Esophagus squamous epithelium (tissue), 5 donors: ENCODE data around the gene IRF2. TPM values are rescaled to one million over a fixed set of nuclear protein-coding genes. Genes with fewer than 3 reads are reported as not detected.

Experiments used
- DNase-seq: peaks from one replicate; lab custom pipeline; 2025; lab: John Stamatoyannopoulos, UW
- H3K27ac ChIP-seq, 4 donors: fragments of 200-600 bp; sonication (generic); one replicate each; pipeline ENCODE4 v1.5.1; 2016 to 2019; ENCODE audit warnings: mild to moderate bottlenecking in 1 of 4
- H3K27me3 ChIP-seq, 4 donors: fragments of 200-600 bp; sonication (generic); 1 replicate in 3 of 4; 2 replicates in 1 of 4; pipeline versions ENCODE4 v1.5.1 to v1.6.0; 2017 to 2021; ENCODE audit warnings: antibody characterized with exemption in 1 of 4
- H3K36me3 ChIP-seq, 3 donors: fragments of 200-600 bp; sonication (generic); one replicate each; pipeline ENCODE4 v1.5.1; 2016 to 2019
- H3K4me1 ChIP-seq, 3 donors: fragments of 200-600 bp; sonication (generic); one replicate each; pipeline ENCODE4 v1.5.1; 2017 to 2019
- H3K4me3 ChIP-seq, 4 donors: fragments of 200-600 bp; sonication (generic); 1 replicate in 3 of 4; 2 replicates in 1 of 4; pipeline ENCODE4 v1.5.1; 2016 to 2019; ENCODE audit warnings: mild to moderate bottlenecking in 2 of 4, moderate library complexity in 1 of 4
- H3K9me3 ChIP-seq, 3 donors: fragments of 200-600 bp; sonication (generic); one replicate each; pipeline ENCODE4 v1.5.1; 2016 to 2019
- CTCF ChIP-seq, 6 experiments: fragments of 450-650 bp in 4 of 6; fragments of 200-600 bp in 2 of 6; sonication (generic) in 2 of 6; IDR thresholded peaks; one replicate each; pipeline ENCODE4 v1.5.1; 2016 to 2019; ENCODE audit warnings: antibody characterized with exemption in 6 of 6, mild to moderate bottlenecking in 4 of 6, moderate library complexity in 4 of 6
- POLR2A ChIP-seq, 4 donors: fragments of 450-650 bp; IDR thresholded peaks; one replicate each; pipeline ENCODE4 v1.6.1; 2017; ENCODE audit warnings: antibody characterized with exemption in 4 of 4, mild to moderate bottlenecking in 4 of 4, moderate library complexity in 3 of 4
- WGBS, 2 donors: methylation state at CpG; one replicate each; pipeline ENCODE4 v1.1.5; 2018; 5-methylcytosine and 5-hydroxymethylcytosine counted together
- intact Hi-C: fragments of 100-400 bp; cut with DNase I; formaldehyde crosslinking; loops from one replicate; pipeline ENCODE4 v1.15.0; 2022
- total RNA-seq, 4 donors: library from RNA; depleted of rRNA; stranded (reverse); fragments of >200 nt; gene quantifications; one replicate each; pipeline ENCODE4 v1.1.0, GENCODE V29; 2016
- donor health status: DM: yes; HTN: yes; CAD: no.

The IRF2 gene
- total RNA-seq, 4 donors from 2014 or later: 16.6 to 30.2 (median 23.4) TPM

DNA sequence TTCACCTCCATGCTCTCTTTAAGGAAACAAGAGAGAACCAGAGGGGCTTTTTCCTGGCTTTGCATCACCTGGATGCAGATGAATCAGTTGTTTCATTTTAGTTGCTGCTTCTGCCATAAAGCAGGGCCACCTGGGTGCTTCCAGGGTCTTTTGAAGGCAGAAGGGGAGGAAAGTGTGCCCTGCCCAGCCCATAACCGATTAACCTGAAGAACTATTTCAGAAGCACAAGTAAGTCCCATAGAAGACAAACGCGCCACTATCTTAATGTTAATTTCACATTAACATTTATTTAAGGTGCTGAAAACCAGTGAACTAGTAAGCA, 32.1 kb downstream of the IRF2 start:
- intact Hi-C loops: no loop called here
- Histone ChIP-seq H3K36me3 (no peaks in the 10 kb centered on the region), H3K4me1 (peaks cover 0 to 86% (median 27%) of the 10 kb centered on the region in 3 donors), H3K9me3 (no peaks in the 10 kb centered on the region), H3K27ac (peak overlapping the region in 2 of 4 donors; percentile 39 to 41), H3K27me3 (no peaks in the 10 kb centered on the region), H3K4me3 (no peak overlapping the region)
- DNase-seq: no peak
- WGBS, 2 donors: 75 to 79% methylated on average over 3 of the region's 3 CpGs
- no peak for TF ChIP-seq CTCF (IDR thresholded peaks at IDR 0.05)
- TF ChIP-seq POLR2A (IDR thresholded peaks at IDR 0.05): no peak

GRCh38 chr4:184441461-184442313, 32.7 kb downstream of the IRF2 start:
- H3K36me3 ChIP-seq: no peaks in the 10 kb centered on the region
- TF ChIP-seq POLR2A (IDR thresholded peaks at IDR 0.05) (no peak), CTCF (IDR thresholded peaks at IDR 0.05) (no peak)
- intact Hi-C loops: no loop called here
- no peak overlapping the region for H3K4me3 ChIP-seq
- no peaks in the 10 kb centered on the region for H3K27me3 ChIP-seq
- H3K27ac ChIP-seq: peak overlapping the region in 2 of 4 donors; percentile 39 to 41
- H3K9me3 ChIP-seq: no peaks in the 10 kb centered on the region
- 59 to 74% methylated on average over 11 to 13 of the region's 13 CpGs for WGBS, 2 donors
- peaks cover 0 to 80% (median 27%) of the 10 kb centered on the region in 3 donors for H3K4me1 ChIP-seq
- DNase-seq: no peak

- 84 to 97% methylated on average over 7 to 8 of the region's 8 CpGs for WGBS, 2 donors
- TF ChIP-seq POLR2A (IDR thresholded peaks at IDR 0.05): no peak
- no peak for TF ChIP-seq CTCF (IDR thresholded peaks at IDR 0.05)
- DNase-seq: no peak
- Histone ChIP-seq H3K4me3 (peak overlapping the region in 1 of 4 donors; percentile 15), H3K4me1 (peaks cover 0 to 71% (median 27%) of the 10 kb centered on the region in 3 donors), H3K9me3 (no peaks in the 10 kb centered on the region), H3K27me3 (no peaks in the 10 kb centered on the region), H3K36me3 (no peaks in the 10 kb centered on the region), H3K27ac (peak overlapping the region in 3 of 4 donors; percentile 16 to 43 (median 19))
- intact Hi-C loops: no loop called here
These were observed 33.6 kb downstream of the IRF2 start for GRCh38 chr4:184440595-184441358.

DNA sequence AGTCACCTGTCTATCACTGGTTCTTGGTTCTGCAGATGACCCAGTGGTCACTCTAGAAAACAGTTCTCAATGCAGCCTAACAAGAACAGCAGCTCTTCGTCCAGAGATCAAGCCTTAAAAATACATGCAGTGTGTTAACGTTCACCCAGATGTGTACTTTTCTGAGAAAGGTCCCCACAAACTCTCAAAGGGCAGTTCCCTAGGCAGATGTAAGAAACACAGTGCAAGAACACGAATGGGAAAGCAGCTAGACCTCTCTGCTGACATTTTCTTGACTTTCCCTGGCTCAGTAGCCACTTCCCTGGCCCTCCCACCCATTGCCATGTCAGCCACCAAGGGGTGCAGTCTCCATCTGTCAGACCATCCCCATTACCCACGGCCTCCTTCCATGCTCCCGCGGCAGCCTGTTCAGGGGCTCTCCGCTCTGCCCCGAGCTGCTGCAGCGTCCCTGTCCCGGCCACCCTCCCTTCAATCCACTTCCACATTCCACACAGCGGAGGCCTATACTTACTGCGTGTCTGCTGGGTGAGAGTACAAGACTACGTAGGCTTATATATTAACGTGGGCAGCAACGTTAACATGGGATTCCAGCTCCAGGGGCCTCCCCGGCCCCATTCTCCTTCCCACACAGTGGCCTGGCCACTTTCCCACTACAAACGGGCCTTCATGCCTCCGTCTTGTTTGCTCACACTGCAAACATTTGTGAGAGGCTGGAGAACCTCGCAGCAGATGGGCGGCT, 34.3 kb downstream of the IRF2 start:
- WGBS, 2 donors: 78% methylated on average over 17 to 20 of the region's 20 CpGs
- Histone ChIP-seq H3K9me3 (no peaks in the 10 kb centered on the region), H3K4me1 (peaks cover 0 to 64% (median 24%) of the 10 kb centered on the region in 3 donors), H3K36me3 (no peaks in the 10 kb centered on the region), H3K27me3 (no peaks in the 10 kb centered on the region), H3K4me3 (peak overlapping the region in 2 of 4 donors; percentile 5 to 15), H3K27ac (peak overlapping the region; percentile 6 to 43 (median 18))
- TF ChIP-seq CTCF (IDR thresholded peaks at IDR 0.05) (no peak), POLR2A (IDR thresholded peaks at IDR 0.05) (no peak)
- no peak for DNase-seq
- intact Hi-C loops: no loop called here
